Cerebellar cortex (tissue), 1 donor: ENCODE data around the gene SLC25A22.

Experiments
- DNase-seq: peaks from one replicate; pipeline ENCODE4 v3.0.0-alpha.2; 2015; ENCODE audit warnings: low spot score

Gene SLC25A22

GRCh38 chr11:771617-772204 is 26.4 kb downstream of the SLC25A22 start:
- no peak for DNase-seq

GRCh38 chr11:770642-771616 is 27.2 kb downstream of the SLC25A22 start:
- DNase-seq = no peak

GRCh38 chr11:769887-770641 is 28.0 kb downstream of the SLC25A22 start:
- no peak for DNase-seq

DNA sequence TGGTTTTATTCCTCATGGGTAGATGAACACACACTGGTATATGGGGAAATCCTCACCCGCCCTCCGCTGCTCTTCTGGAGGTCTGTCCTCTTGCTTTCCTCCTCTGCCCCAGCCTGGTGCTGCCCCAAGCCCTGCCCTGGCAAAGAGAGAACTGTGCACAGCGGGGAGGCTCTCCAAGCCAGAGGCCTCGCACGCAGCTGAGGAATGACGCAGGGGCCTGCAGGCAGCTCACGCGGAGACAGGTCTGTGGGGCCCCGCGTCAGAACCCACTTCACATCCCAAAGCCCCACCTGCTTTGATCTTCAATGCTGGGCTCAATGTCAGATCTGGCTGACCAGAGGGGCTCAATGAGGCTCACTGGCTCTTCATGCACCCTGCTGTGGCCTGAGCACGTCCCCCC is 30.8 kb downstream of the SLC25A22 start:
- DNase-seq = no peak

DNA sequence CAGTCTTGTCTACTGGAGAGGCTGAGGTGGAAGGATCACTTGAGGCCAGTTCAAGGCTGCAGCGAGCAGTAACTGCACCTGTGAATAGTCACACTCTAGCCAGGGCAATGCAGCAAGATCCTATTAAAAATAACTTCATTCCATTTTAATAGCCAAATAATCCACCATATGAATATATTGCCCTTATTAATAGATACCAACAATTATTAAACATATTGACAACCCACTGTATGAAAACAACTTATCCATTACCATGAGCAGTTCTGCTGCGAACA is 31.2 kb downstream of the SLC25A22 start:
- DNase-seq = no peak

DNA sequence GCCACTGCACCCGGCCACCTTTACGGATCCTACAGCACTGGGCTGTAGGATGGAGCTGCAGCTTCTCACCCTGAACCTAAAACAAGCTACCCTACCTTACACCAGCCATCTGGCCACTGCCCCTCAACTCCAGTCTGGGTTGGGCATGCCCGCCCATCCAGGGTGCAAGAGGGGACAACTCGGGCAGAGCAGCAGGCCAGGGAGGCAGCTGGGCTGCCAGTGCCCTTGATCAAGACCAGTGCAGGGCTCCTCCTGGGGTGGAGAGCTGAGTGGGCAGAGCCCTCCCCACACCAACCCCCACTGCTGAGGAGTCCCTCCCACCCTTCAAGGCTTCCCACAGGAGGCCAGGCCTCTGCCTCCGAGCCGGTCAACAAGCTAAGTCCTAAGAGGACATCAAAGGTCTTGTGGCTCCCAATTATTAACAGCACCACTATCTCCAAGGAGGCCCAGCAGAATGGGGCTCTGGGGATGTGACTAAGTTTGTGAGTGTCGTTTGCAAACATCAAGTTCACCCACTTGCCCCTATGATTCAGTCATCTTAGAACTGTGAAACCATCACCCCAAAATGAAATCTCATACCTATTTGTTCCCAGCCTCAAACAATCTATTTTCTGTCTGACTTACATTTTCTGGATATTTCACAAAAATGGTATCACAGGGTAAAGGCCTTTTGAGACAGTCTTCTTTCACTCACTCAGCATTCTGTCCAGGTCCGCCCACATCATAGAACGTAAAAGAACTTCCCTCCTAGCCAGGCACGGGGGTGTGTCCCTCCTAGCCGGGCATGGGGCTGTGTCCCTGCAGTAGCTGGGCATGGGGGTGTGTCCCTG is 31.8 kb downstream of the SLC25A22 start:
- no peak for DNase-seq

GRCh38 chr11:765802-766091 is 32.3 kb downstream of the SLC25A22 start:
- DNase-seq = no peak

- peak; percentile 60 for DNase-seq
These were observed 32.9 kb downstream of the SLC25A22 start for GRCh38 chr11:765025-765801.

- peak; percentile 43 for DNase-seq
These were observed 33.6 kb downstream of the SLC25A22 start for GRCh38 chr11:764322-765024.

DNA sequence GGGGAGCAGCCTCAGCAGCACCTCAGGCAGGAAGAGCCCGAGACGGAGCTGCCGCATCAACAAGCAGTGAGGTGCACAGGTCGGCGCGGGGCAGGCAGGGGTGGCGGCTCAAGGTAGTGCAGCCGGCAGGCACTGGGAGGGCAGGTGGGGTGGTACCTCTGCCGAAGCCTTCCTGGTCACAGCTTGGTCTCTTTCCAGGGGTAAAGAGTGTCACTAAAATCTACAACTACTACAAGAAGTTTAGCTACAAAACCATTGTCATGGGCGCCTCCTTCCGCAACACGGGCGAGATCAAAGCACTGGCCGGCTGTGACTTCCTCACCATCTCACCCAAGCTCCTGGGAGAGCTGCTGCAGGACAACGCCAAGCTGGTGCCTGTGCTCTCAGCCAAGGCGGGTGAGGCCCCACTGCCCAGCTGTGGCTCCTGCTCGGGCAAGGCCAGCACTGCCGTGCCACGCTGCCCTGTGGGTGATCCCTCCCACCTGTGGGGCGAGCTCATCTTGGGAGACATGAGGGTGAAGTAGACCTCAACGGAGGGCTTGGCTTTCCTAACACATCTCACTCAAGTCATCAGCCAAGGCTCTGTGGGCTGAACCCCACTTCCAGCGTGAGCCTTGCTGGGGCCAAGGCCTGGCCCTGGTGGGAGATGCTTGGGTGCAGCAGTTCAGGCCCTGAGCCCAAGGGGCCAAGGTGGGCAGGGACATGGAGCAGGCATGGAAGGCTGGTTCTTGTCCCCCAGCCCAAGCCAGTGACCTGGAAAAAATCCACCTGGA is 34.3 kb downstream of the SLC25A22 start:
- DNase-seq = no peak

DNA sequence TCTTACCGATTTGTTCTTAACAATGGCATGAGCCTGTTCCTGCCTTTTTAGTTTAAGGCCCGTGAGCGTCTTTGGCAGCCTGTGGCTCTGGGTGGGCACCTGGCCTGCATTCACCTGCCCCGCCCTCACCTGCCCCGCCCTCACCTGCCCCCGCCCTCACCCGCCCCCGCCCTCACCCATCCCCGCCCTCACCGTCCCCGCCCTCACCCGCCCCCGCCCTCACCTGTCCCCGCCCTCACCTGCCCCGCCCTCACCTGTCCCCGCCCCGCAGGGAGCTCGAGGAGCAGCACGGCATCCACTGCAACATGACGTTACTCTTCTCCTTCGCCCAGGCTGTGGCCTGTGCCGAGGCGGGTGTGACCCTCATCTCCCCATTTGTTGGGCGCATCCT is 35.0 kb downstream of the SLC25A22 start:
- DNase-seq = no peak

DNA sequence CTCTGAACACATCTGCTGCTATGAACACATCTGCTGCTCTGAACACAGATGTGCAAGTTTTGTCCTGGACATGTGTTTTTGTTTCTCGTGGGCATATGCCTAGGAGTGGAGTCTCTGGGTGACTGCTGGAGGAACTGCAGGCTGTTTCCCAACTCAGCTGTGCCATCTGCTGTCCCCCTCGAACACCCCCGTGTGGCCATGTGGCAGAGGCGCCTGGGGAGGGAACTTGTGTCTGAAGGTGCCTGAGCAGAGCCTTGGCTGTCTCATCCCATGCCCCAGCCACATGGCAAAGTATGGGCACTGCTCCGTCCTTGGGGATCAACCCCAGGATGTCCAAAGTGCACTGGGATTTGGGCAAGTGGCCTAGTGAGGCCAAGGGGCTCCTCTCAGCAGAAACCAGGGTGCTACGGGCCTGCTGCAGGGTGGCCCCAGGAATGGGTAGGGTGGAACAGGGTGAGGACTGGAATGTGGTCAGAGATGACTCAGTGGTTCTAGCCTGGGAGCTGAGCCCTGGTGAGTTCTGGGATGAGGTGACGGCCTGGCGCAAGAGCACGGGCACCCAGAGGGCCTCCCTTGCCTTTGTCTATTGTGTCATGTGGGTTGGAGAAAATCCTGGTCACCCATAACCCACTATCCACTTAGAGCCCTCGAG is 35.5 kb downstream of the SLC25A22 start:
- peak; percentile 76 for DNase-seq

GRCh38 chr11:761526-762108 is 36.5 kb downstream of the SLC25A22 start:
- no peak for DNase-seq

- DNase-seq = no peak
These were observed 37.8 kb downstream of the SLC25A22 start for GRCh38 chr11:760236-760635.

DNA sequence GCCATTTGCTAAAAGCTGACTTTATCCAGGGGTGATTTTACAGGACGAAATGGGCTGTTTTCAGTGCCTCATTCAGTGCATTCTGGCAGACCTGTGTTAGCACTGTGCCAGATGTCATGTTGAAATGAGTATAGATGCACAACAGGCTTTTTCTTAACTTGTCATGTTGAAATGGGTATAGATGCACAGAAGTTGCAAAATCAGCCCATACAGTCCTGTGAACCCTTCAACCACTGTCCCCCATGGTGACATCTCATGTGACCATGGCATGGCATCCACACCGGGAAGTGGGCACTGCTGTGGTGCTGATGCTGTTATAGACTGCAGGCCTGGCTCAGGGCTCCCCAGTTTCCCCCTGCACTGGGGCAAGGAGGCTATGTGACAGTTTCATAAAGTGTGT is 48.4 kb downstream of the SLC25A22 start:
- no peak for DNase-seq

DNA sequence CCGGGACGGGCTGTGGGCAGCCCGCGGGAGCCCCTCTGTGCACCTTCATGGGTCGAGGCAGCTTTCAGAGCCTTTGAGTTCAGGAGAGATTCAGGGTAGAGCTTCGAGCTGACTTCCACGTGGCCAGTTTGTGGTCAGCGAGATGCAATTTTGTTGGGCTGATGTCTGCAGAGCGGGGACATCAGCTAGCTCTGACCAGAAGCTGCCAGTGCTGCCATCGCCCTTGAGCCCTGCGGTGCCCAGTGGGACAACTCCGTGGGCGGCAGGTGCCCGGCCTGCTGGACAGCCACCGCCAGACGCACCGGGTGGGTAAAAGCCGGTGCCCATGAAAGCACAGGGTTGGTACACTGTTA is 50.1 kb downstream of the SLC25A22 start:
- no peak for DNase-seq

DNA sequence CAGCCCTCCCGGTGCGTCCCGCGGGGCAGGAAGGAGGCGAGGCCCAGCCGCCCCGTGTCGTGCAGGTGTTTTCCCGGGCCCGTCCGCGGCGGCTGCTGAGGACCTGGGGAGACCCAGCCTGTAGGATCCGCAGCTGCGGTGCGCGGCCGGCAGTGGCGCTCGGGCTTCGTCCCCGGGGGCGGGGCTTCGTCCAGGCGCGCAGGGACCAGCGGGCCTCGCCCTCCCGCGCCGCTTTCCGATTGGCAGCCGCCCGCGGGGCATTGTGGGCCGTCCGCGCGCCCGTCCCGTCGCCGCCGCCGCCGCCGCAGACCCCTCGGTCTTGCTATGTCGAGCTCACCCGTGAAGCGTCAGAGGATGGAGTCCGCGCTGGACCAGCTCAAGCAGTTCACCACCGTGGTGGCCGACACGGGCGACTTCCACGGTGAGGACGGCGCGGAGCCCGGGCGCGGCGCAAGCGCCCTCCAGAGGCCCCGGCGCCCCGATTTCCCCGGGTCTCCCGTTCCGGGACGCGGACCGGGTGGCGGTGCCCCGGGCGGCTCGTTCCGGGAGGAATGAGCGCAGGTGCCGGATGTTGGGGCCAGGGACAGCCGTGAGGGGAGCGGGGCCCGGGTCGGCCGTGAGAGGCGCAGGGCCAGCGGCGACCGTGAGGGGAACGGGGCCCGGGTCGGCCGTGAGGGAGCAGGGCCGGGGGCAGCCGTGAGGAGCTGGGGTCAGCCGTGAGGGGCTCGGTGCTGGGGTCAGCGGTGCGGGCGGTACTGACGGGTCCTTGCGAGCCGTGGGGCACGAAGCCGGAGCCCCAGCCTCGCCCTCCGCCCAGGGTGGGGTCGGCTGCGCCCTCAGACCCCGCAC is 50.7 kb downstream of the SLC25A22 start, which contains the start of gene TALDO1:
Gene TALDO1 (plus strand): TSS at position 307 of the 849 bp plus-strand sequence. CDS start 18 bp downstream, at position 325.
- peak; percentile 84 for DNase-seq
